Erythroblast (primary cell): ENCODE data around the gene IGLON5.

Source experiments
- DNase-seq, 2 experiments: peaks; one replicate each; lab custom pipeline; 2025; lab: John Stamatoyannopoulos, UW
- GATA1 ChIP-seq: IDR thresholded peaks from 2 replicates; pipeline ENCODE4 v1.6.1; 2011; ENCODE audit warnings: low read depth, mild to moderate bottlenecking, control low read depth, low read length, moderate library complexity
- POLR2A ChIP-seq: IDR thresholded peaks from 2 replicates; pipeline ENCODE4 v1.6.1; 2011; ENCODE audit warnings: mild to moderate bottlenecking, low read length

Gene IGLON5

GRCh38 chr19:51354103-51354741 lies 42.8 kb downstream of the IGLON5 start:
- no peak for DNase-seq
- TF ChIP-seq POLR2A, result no peak
- TF ChIP-seq GATA1, result no peak

GRCh38 chr19:51354742-51355148 lies 43.3 kb downstream of the IGLON5 start:
- no peak for DNase-seq
- TF ChIP-seq POLR2A (no peak), GATA1 (no peak)

DNA sequence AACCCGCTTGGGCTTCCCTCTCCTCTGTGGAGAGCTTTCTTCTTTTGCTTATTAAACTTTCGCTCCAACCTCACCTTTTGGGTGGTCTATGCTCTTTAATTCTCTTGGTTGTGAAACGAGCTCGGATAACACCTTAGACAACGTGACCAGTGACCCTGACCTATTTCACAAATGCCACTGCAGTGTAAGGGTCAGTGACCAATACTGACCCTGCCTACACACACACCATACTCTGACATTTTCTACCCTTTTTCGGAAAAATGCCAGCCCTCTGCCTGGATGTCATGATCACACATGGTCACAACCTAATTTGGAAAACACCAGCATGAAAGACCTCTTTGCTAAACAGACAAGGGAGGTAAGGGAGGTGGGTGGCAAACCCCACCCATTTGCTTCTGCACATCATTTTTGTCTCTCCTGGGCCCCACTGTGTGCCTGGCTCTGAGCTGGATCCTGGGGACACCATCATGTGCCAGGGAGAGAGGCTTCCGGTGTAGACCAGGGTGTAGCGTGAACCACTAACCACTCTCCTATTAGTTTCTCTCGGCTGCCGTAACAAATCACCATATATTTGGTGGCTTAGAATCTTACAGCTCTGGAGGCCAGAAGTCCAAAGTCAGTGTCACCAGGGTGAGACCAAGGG lies 44.8 kb downstream of the IGLON5 start:
- DNase-seq, result no peak
- TF ChIP-seq GATA1, result no peak
- TF ChIP-seq POLR2A, result no peak

DNA sequence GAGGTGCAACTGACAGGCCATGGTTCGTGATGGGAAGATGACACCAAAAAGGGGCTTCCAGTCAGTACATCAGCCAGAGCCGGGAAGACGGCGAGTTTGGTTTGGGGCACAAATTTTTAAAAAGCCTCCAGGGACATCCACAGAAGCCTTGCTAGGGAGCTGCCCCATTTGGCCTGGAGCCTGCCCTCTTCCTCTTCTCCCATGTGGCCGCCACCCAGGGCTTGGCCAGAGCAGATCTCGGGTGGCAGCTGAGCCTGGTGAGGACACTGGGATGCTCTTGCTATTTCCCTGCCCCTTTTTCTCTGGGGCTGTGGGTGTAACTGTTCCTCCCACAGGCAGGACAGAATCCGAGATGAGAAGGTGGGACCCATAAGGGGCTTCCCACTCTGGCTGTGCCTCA lies 46.5 kb downstream of the IGLON5 start:
- TF ChIP-seq POLR2A (no peak), GATA1 (no peak)
- no peak for DNase-seq

GRCh38 chr19:51359294-51359693 lies 47.9 kb downstream of the IGLON5 start:
- no peak for DNase-seq
- TF ChIP-seq GATA1 (no peak), POLR2A (no peak)

GRCh38 chr19:51361239-51361638 lies 49.8 kb downstream of the IGLON5 start:
- TF ChIP-seq GATA1 (no peak), POLR2A (no peak)
- DNase-seq, result no peak

DNA sequence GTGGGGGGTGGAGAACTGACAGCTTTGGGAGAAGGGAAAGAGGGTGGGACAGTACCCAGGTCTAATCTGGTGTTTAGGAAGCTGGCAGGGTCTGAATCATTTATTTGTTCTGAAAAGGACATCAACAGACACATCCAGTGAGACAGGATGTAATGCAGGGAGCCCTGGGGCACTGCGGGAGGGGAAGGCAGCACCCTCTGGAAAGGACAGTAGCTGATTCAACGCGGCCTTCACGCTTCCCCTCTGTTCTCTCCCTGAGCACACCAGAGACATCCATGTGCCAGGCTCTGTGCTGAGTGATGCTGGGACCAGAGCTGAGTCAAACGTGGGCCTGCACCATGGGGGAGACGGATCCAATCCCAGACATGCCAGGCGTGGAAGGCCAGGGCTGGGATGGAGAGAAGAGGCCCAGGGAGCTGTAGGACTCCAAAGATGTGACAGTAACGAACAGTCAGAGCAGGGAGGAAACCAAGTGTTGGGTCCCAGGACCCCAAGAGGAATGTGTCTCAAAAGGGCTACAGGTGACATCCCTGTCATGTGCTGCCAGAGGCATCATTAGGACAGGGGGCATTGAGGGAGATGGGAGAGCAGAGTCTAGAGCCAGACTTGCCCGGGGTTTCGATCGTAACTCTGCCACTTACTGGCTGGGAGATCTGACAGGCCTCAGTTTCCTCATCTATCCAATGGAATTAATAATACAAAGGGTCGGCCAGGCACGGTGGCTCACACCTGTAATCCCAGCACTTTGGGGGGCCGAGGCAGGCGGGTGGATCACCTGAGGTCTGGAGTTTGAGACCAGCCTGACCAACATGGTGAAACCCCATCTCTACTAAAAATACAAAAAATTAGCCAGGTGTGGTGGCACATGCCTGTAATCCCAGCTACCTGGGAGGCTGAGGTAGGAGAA lies 53.0 kb downstream of the IGLON5 start:
- no peak for DNase-seq
- TF ChIP-seq POLR2A, result no peak
- no peak for TF ChIP-seq GATA1

GRCh38 chr19:51365211-51365964 lies 53.9 kb downstream of the IGLON5 start:
- TF ChIP-seq GATA1 (no peak), POLR2A (no peak)
- peak; percentile 57 to 70 for DNase-seq

GRCh38 chr19:51365965-51366388 lies 54.5 kb downstream of the IGLON5 start, which contains the start of gene ETFB:
ETFB (minus strand) TSS chr19:51366388; CDS start chr19:51366326, 62 bp downstream.
- TF ChIP-seq POLR2A (peak; percentile 78), GATA1 (no peak)
- DNase-seq, result no peak

- DNase-seq, result peak; percentile 98
- peak; percentile 81 for TF ChIP-seq POLR2A
- TF ChIP-seq GATA1, result no peak
Measured at GRCh38 chr19:51366389-51367254, 55.2 kb downstream of the IGLON5 start.

DNA sequence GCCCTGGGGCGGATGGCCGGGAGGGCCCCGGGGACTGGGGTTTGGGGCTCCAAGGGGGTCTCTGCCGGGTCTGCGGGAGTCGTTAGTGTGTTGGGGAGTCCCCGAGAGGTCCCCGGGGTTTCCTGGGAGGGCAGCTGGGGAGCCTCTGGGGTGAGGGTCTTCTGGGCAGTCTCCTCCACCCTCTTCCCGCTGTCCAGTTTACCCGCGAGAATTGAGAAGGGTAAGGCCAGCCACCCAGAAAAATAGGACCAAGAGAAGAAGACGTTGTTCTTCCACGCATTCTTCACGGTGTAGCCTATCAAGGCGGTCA lies 55.8 kb downstream of the IGLON5 start:
- DNase-seq, result no peak
- TF ChIP-seq POLR2A, result no peak
- no peak for TF ChIP-seq GATA1

DNA sequence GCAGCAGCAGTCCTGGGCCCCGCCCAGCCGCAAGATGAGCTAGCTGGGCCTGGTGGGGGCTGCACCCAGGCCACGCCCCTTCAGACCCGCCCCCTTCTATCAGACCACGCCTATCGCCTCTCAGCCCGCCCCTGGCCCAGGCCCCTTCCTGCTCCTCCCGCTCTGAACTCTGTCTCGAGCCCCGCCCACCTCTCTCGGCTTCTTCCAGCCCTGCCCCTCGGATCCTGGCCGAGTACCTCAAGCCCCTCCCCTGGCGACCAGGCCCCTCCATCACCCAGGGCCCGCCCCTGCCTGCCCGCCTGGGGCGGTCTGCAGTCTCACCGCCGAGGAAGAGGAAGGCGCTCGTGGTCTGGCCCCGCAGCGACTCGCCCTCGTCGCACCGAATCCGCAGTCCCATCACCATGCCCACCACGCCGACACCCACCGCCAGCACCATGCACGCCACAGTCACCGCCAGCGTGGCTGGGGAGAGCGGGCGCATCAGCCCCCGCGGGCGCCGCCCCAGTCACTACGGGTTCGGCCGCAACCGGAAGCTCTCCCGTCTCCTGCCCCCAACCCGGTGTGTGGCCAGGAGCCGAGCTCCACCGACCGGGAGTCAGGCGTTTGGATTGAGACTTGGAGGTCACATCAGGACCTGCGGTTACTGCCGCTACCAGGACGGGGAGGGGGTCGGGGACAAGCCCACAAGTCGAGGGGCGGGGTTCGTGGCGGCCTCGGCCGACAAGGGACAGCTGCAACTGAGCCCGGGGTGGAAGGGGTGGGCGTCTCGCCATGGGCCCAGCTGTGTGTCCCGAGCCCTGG lies 56.3 kb downstream of the IGLON5 start:
- TF ChIP-seq POLR2A, result peak; percentile 81
- TF ChIP-seq GATA1, result no peak
- DNase-seq, result peak; percentile 99
